Adrenal gland (tissue), 12 donors: ENCODE data around the gene MYO9A. TPM values are rescaled to one million over a fixed set of nuclear protein-coding genes. Genes with fewer than 3 reads are reported as not detected.

Experiments
- DNase-seq, 7 donors: peaks; one replicate each; pipeline ENCODE4 v3.0.0-alpha.2; 2019 to 2020
- H3K27ac ChIP-seq, 5 donors: fragments of 200-600 bp; sonication (generic) in 4 of 5; 1 replicate in 3 of 5; 2 replicates in 2 of 5; pipeline versions ENCODE4 v1.5.1 to v1.8.0; 2016 to 2020; ENCODE audit warnings: mild to moderate bottlenecking in 1 of 5
- H3K27me3 ChIP-seq: fragments of 200-600 bp; 2 replicates; pipeline ENCODE4 v1.8.0; 2021
- H3K36me3 ChIP-seq, 2 donors: fragments of 200-600 bp; replicated peaks in 1 of 2; 1 replicate in 1 of 2; 2 replicates in 1 of 2; pipeline versions ENCODE4 v1.5.1 to v1.8.0; 2018 to 2022
- H3K4me1 ChIP-seq, 2 donors: fragments of 200-600 bp; replicated peaks in 1 of 2; 1 replicate in 1 of 2; 2 replicates in 1 of 2; pipeline versions ENCODE4 v1.5.1 to v1.8.0; 2018 to 2021
- H3K4me3 ChIP-seq, 4 donors: fragments of 200-600 bp; sonication (generic) in 3 of 4; one replicate each; pipeline ENCODE4 v1.5.1; 2016 to 2018
- H3K9me3 ChIP-seq, 3 donors: fragments of 200-600 bp; sonication (generic) in 1 of 3; replicated peaks in 1 of 3; 1 replicate in 2 of 3; 2 replicates in 1 of 3; pipeline versions ENCODE4 v1.5.1 to v1.8.0; 2016 to 2021
- POLR2A ChIP-seq, 2 donors: fragments of 450-650 bp; IDR thresholded peaks; one replicate each; pipeline ENCODE4 v1.6.1; 2017; ENCODE audit warnings: antibody characterized with exemption in 2 of 2, mild to moderate bottlenecking in 2 of 2, moderate library complexity in 1 of 2
- WGBS, 4 donors: extraction: QIAGEN DNeasy Blood & Tissue Kit in 2 of 4; methylation state at CpG; one replicate each; pipeline versions ENCODE4 v1.1.5 to v1.1.7; 2013 to 2017; 5-methylcytosine and 5-hydroxymethylcytosine counted together
- intact Hi-C, 2 donors: fragments of 100-400 bp; cut with DNase I; formaldehyde crosslinking; loops; one replicate each; pipeline versions ENCODE4 v1.14.1 to v1.15.0; 2022 to 2023
- polyA plus RNA-seq, 3 donors: library from polyadenylated mRNA; stranded (reverse); fragments of 200-250 nt in 2 of 3; fragments of 350-450 nt in 1 of 3; fragmentation: Illumina TruSeq in 1 of 3; extraction: RNeasy Lipid Tissue Mini Kit (QIAGEN cat#74804) in 1 of 3; gene quantifications; one replicate each; pipeline ENCODE4 v1.2.3, GENCODE V29; 2013 to 2014
- total RNA-seq, 9 donors: library from RNA; depleted of rRNA in 4 of 9; stranded (reverse); fragments of >200 nt in 4 of 9; fragments of 120-200 nt in 1 of 9; fragmentation: NEBNext Ultra II Directional in 1 of 9; extraction: Animal tissue kit (Norgen Biotek cat#: 25700) in 1 of 9; gene quantifications; one replicate each; pipeline versions ENCODE4 v1.1.0 to v1.2.4, GENCODE V29; 2013 to 2023
- TF ChIP-seq, protein P1 (sequence below), 6 experiments: fragments of 450-650 bp in 4 of 6; fragments of 200-600 bp in 2 of 6; sonication (generic) in 1 of 6; IDR thresholded peaks; 1 replicate in 5 of 6; 2 replicates in 1 of 6; pipeline versions ENCODE4 v1.5.1 to v1.8.0; 2016 to 2021; ENCODE audit warnings: antibody characterized with exemption in 6 of 6, mild to moderate bottlenecking in 2 of 6, moderate library complexity in 1 of 6
- donor health status: healthy with polysubstance abuse.
- donor health status: Bipolar disorder and iron deficiency.
- donor health status: DM: yes; HTN: yes; CAD: no.
- donor health status: DM: no; HTN: no; CAD: no.
- donor health status: DM: no; HTN: no; CAD: no.
- donor health status: DM: yes; HTN: yes; CAD: no.

The MYO9A gene
- total and polyA plus RNA-seq, 12 donors, result 3.0 to 34.0 (median 19.8) TPM

DNA sequence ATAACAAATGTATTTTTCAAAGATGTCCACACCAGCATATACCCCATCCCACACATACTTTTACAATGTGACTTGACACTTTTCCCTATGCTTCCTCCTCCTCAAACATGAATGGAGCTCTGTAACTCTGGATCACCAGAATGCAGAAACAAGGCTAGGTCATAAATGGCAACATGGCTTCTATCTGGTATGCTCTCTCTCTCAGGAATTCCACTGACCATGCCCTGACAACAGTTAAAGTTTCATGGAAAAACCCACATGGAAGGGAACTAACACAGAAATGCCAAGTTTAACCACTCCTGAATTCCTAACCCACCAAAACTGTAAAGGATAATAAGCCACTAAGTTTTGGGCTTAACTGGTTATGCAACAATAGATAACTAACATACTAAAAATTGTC lies 19.9 kb downstream of the MYO9A start:
- H3K4me3 ChIP-seq, result no peak overlapping the region
- H3K27ac ChIP-seq, result no peak overlapping the region
- H3K9me3 ChIP-seq, result no peaks in the 10 kb centered on the region
- intact Hi-C loops, result no loop called here
- H3K4me1 ChIP-seq, result no peaks in the 10 kb centered on the region
- no peaks in the 10 kb centered on the region for H3K27me3 ChIP-seq
- no peak for TF ChIP-seq POLR2A (IDR thresholded peaks at IDR 0.05)
- TF ChIP-seq, protein P1, sequence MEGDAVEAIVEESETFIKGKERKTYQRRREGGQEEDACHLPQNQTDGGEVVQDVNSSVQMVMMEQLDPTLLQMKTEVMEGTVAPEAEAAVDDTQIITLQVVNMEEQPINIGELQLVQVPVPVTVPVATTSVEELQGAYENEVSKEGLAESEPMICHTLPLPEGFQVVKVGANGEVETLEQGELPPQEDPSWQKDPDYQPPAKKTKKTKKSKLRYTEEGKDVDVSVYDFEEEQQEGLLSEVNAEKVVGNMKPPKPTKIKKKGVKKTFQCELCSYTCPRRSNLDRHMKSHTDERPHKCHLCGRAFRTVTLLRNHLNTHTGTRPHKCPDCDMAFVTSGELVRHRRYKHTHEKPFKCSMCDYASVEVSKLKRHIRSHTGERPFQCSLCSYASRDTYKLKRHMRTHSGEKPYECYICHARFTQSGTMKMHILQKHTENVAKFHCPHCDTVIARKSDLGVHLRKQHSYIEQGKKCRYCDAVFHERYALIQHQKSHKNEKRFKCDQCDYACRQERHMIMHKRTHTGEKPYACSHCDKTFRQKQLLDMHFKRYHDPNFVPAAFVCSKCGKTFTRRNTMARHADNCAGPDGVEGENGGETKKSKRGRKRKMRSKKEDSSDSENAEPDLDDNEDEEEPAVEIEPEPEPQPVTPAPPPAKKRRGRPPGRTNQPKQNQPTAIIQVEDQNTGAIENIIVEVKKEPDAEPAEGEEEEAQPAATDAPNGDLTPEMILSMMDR (IDR thresholded peaks at IDR 0.05), result no peak
- DNase-seq, result no peak
- no peaks in the 10 kb centered on the region for H3K36me3 ChIP-seq

DNA sequence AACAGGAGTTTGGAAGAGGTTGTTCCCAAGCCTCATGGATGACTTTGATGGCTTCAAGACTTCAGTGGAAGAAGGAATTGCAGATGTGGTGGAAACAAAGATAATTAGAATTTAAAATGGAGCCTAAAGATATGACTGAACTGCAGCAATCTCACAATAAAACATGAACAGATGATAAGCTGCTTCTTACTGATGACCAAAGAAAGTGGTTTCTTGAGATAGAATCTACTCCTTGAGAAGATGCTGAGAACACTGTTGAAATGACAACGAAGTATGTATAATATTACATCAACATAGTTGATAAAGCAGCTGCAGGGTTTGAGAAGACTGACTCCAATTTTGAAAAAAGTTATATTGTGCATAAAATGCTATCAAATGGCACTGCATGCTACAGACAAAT lies 21.2 kb downstream of the MYO9A start:
- TF ChIP-seq, protein P1 (IDR thresholded peaks at IDR 0.05), result no peak
- TF ChIP-seq POLR2A (IDR thresholded peaks at IDR 0.05), result no peak

DNA sequence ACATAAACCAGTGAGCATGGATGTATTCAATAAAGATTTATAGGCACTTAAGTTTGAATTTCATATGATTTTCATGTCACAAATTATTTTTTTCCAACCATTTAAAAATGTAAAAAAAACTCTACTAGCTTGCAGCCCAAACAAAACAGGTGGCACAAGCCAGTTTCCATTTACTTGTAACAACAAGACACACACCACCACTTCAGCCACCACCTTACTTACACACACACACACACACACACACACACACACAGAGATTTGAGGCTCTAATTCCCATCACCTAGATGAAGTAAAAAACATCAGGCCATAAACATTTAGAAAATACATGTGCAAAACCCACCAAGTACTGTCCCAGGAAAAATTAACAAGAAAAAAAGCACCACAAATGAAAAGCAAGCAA lies 25.3 kb downstream of the MYO9A start:
- no peak for DNase-seq
- Histone ChIP-seq H3K27ac (no peak overlapping the region), H3K27me3 (no peaks in the 10 kb centered on the region), H3K4me3 (no peak overlapping the region), H3K36me3 (no peaks in the 10 kb centered on the region), H3K9me3 (no peaks in the 10 kb centered on the region), H3K4me1 (no peaks in the 10 kb centered on the region)
- intact Hi-C loops, result no loop called here
- TF ChIP-seq, protein P1 (IDR thresholded peaks at IDR 0.05), result no peak
- TF ChIP-seq POLR2A (IDR thresholded peaks at IDR 0.05), result no peak

More for the DNA sequence above, 21.2 kb downstream of the MYO9A start:
- no peaks in the 10 kb centered on the region for H3K27me3 ChIP-seq
- no peak for DNase-seq
- H3K36me3 ChIP-seq, result no peaks in the 10 kb centered on the region
- H3K27ac ChIP-seq, result no peak overlapping the region
- intact Hi-C loops, result no loop called here
- no peaks in the 10 kb centered on the region for H3K4me1 ChIP-seq
- WGBS, 4 donors, result 95 to 98% (median 96%) methylated on average over 1 of the region's 1 CpG
- no peaks in the 10 kb centered on the region for H3K9me3 ChIP-seq
- no peak overlapping the region for H3K4me3 ChIP-seq

DNA sequence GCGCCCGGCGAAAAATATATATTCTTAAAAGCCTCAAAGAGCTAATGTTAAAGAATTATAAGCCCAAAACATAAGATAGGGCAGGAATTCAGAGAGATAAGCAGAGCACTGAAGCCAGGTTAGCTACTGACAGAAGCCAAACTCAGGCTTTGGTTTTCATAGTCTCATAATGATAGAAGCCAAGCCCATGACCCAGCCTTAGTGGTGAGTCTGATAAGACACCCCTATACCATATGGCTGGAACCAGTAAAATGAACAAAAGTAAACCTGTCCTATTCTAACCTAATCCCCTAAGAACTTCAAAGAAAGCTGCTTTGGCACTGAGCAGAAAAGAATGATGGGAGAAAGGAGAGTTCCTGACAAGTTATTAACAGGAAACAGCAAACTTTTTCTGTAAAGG lies 25.9 kb downstream of the MYO9A start:
- WGBS, 4 donors, result 95 to 100% (median 98%) methylated on average over 3 of the region's 3 CpGs
- Histone ChIP-seq H3K27ac (no peak overlapping the region), H3K36me3 (no peaks in the 10 kb centered on the region), H3K9me3 (no peaks in the 10 kb centered on the region), H3K27me3 (no peaks in the 10 kb centered on the region), H3K4me3 (no peak overlapping the region), H3K4me1 (no peaks in the 10 kb centered on the region)
- intact Hi-C loops, result no loop called here
- DNase-seq, result no peak
- TF ChIP-seq, protein P1 (IDR thresholded peaks at IDR 0.05), result no peak
- TF ChIP-seq POLR2A (IDR thresholded peaks at IDR 0.05), result no peak
